NCI-H2196 (cell line): Measurements from ENCODE around the gene FATE1.

Experiments used
- DNase-seq: peaks from one replicate; lab custom pipeline; 2025; ENCODE audit not compliant: unreplicated experiment; lab: John Stamatoyannopoulos, UW

Gene FATE1

GRCh38 chrX:151742311-151742710 lies 26.5 kb downstream of the FATE1 start:
- no peak for DNase-seq

- DNase-seq, result no peak
These were observed 28.0 kb downstream of the FATE1 start for GRCh38 chrX:151743651-151744470.

GRCh38 chrX:151745651-151746050 lies 29.8 kb downstream of the FATE1 start:
- no peak for DNase-seq

- DNase-seq, result no peak
These were observed 30.7 kb downstream of the FATE1 start for GRCh38 chrX:151746502-151746901.

- no peak for DNase-seq
These were observed 34.7 kb downstream of the FATE1 start for GRCh38 chrX:151750511-151750910.

GRCh38 chrX:151752847-151753246 lies 37.0 kb downstream of the FATE1 start:
- no peak for DNase-seq

- DNase-seq, result peak; percentile 42
These were observed 37.6 kb downstream of the FATE1 start for GRCh38 chrX:151753313-151754046.

GRCh38 chrX:151754047-151754429 lies 38.2 kb downstream of the FATE1 start:
- DNase-seq, result no peak

GRCh38 chrX:151754641-151755215 lies 38.9 kb downstream of the FATE1 start:
- no peak for DNase-seq

GRCh38 chrX:151759041-151759708 lies 43.3 kb downstream of the FATE1 start:
- DNase-seq, result no peak

- no peak for DNase-seq
These were observed 47.0 kb downstream of the FATE1 start for GRCh38 chrX:151762802-151763201.

- no peak for DNase-seq
These were observed 47.9 kb downstream of the FATE1 start for GRCh38 chrX:151763711-151764110.

- DNase-seq, result no peak
These were observed 49.2 kb downstream of the FATE1 start for GRCh38 chrX:151765026-151765425.

- DNase-seq, result no peak
These were observed 55.9 kb downstream of the FATE1 start for GRCh38 chrX:151771726-151772125.
